K562 (cell line): ENCODE data around the gene ERFL. TPM values are rescaled to one million over a fixed set of nuclear protein-coding genes. Genes with fewer than 3 reads are reported as not detected.

ENCODE experiments used
- ATAC-seq: fragments of 200-7000 bp; cut with Tn5 transposase; 3 replicates; pipeline ENCODE4 v1.9.1; 2020; ENCODE audit warnings: moderate library complexity
- BruUV-seq: library from RNA; stranded (reverse); fragments of 400-500 nt; replicated peaks from 2 replicates; lab custom pipeline; 2021; lab: Mats Ljungman, UMichigan
- CTCF ChIA-PET: fragments of 300-600 bp; formaldehyde crosslinking; extraction: SDS; loops from one replicate; lab custom pipeline; 2021; ENCODE audit warnings: low intra/inter-chr PET ratio; lab: Yijun Ruan, JAX
- POLR2A ChIA-PET: fragments of 300-600, 350-650 bp; sonication (Branson Sonifier 250); formaldehyde crosslinking; extraction: SDS; loops from one replicate; lab custom pipeline; 2021; ENCODE audit warnings: antibody characterized with exemption, inconsistent platforms; lab: Yijun Ruan, JAX
- DNase-seq, 4 experiments: peaks; one replicate each; pipeline versions ENCODE4 v3.0.0 to v3.0.0-alpha.2; 2011 to 2018; ENCODE audit warnings: low spot score in 3 of 4, mixed read lengths in 3 of 4; ENCODE audit errors: extremely low read depth in 1 of 4
- FAIRE-seq: peaks from 2 replicates; lab custom pipeline; 2011; peaks lifted over from hg19 to GRCh38; lab: Jason Lieb, UNC
- H2AFZ ChIP-seq: 2 replicates; pipeline ENCODE4 v1.6.0; 2011; ENCODE audit warnings: low read depth, low read length, control low read depth, inconsistent platforms
- H3K27ac ChIP-seq: fragments of 200-600 bp; 3 replicates; pipeline ENCODE4 v1.8.0; 2011; ENCODE audit warnings: low read depth, mild to moderate bottlenecking, control low read depth, inconsistent platforms, low read length, moderate library complexity, mixed read lengths; ENCODE audit errors: extremely low read depth
- H3K27me3 ChIP-seq, 2 experiments: fragments of 300-600 bp in 1 of 2; 2 replicates in 1 of 2; 3 replicates in 1 of 2; pipeline versions ENCODE4 v1.6.0 to v1.8.0; 2011; ENCODE audit warnings: inconsistent platforms in 2 of 2, low read length in 2 of 2, mild to moderate bottlenecking in 1 of 2, mixed read lengths in 1 of 2, moderate library complexity in 1 of 2; ENCODE audit not compliant: control insufficient read depth in 2 of 2, insufficient read depth in 2 of 2
- H3K36me3 ChIP-seq: fragments of 300-600 bp; 3 replicates; pipeline ENCODE4 v1.8.0; 2011; ENCODE audit warnings: mild to moderate bottlenecking, low read length, inconsistent platforms; ENCODE audit not compliant: control insufficient read depth, insufficient read depth
- H3K4me1 ChIP-seq, 2 experiments: fragments of 200-600 bp in 1 of 2; replicated peaks in 1 of 2; 2 replicates in 1 of 2; 3 replicates in 1 of 2; pipeline versions ENCODE4 v1.5.1 to v1.8.0; 2011; ENCODE audit warnings: inconsistent platforms in 2 of 2, low read length in 2 of 2, mild to moderate bottlenecking in 1 of 2, mixed read lengths in 1 of 2, moderate library complexity in 1 of 2; ENCODE audit not compliant: control insufficient read depth in 2 of 2, insufficient read depth in 2 of 2
- H3K4me2 ChIP-seq: 2 replicates; pipeline ENCODE4 v1.6.1; 2011; ENCODE audit warnings: low read length, control low read depth, inconsistent platforms, mixed read lengths; ENCODE audit not compliant: insufficient read depth
- H3K4me3 ChIP-seq: fragments of 200-600 bp; sonication (generic), shearing (Covaris generic); 2 replicates; pipeline ENCODE4 v1.5.1; 2016; ENCODE audit warnings: control low read depth, inconsistent platforms
- H3K79me2 ChIP-seq: fragments of 200-600 bp; 3 replicates; pipeline ENCODE4 v1.8.0; 2011; ENCODE audit warnings: low read length, inconsistent platforms; ENCODE audit not compliant: control insufficient read depth, insufficient read depth
- H3K9ac ChIP-seq, 2 experiments: 2 replicates each; pipeline versions ENCODE4 v1.6.0 to v1.6.1; 2011; ENCODE audit warnings: low read depth in 2 of 2, low read length in 2 of 2, control low read depth in 1 of 2, inconsistent platforms in 1 of 2, mild to moderate bottlenecking in 1 of 2, mixed read lengths in 1 of 2; ENCODE audit not compliant: insufficient read depth in 1 of 2
- H3K9me1 ChIP-seq: one replicate; pipeline ENCODE4 v1.6.0; 2011; ENCODE audit warnings: inconsistent platforms, mild to moderate bottlenecking, low read length, moderate library complexity; ENCODE audit not compliant: control insufficient read depth, insufficient read depth
- H3K9me3 ChIP-seq: replicated peaks from 2 replicates; pipeline ENCODE4 v1.5.1; 2011; ENCODE audit warnings: low read depth, low read length, inconsistent platforms; ENCODE audit not compliant: control insufficient read depth, insufficient read depth
- H4K20me1 ChIP-seq: replicated peaks from 2 replicates; pipeline ENCODE4 v1.6.1; 2011; ENCODE audit warnings: low read length, inconsistent platforms, mixed read lengths; ENCODE audit not compliant: control insufficient read depth, insufficient read depth
- ARID4B ChIP-seq: sonication (generic); formaldehyde crosslinking; IDR thresholded peaks from 2 replicates; pipeline ENCODE4 v1.8.0; 2022; ENCODE audit warnings: mild to moderate bottlenecking, missing genetic modification reagents
- BMI1 ChIP-seq: fragments of 150-350 bp; IDR thresholded peaks from 2 replicates; pipeline ENCODE4 v1.6.1; 2014; ENCODE audit warnings: low read length
- EGR1 ChIP-seq: fragments of 450-650 bp; conservative IDR thresholded peaks from 2 replicates; pipeline ENCODE4 v1.6.1; 2017; ENCODE audit warnings: mild to moderate bottlenecking
- FOXJ2 ChIP-seq: fragments of 200-800 bp; sonication (Bioruptor generic); IDR thresholded peaks from 2 replicates; pipeline ENCODE4 v1.6.1; 2016; ENCODE audit warnings: missing genetic modification characterization, missing compliant biosample characterization
- KDM1A ChIP-seq, 2 experiments: fragments of 450-650 bp; IDR thresholded peaks; 2 replicates each; pipeline ENCODE4 v1.6.1; 2016; ENCODE audit warnings: mild to moderate bottlenecking in 2 of 2
- NFIC ChIP-seq: fragments of 450-650 bp; IDR thresholded peaks from 2 replicates; pipeline ENCODE4 v1.6.1; 2017; ENCODE audit warnings: mild to moderate bottlenecking, inconsistent platforms
- PHF21A ChIP-seq: fragments of 450-650 bp; IDR thresholded peaks from 2 replicates; pipeline ENCODE4 v1.6.1; 2017; ENCODE audit warnings: low read depth, borderline replicate concordance
- TFAP4 ChIP-seq: sonication (generic); formaldehyde crosslinking; IDR thresholded peaks from 2 replicates; pipeline ENCODE4 v1.8.0; 2022; ENCODE audit warnings: missing genetic modification reagents, mild to moderate bottlenecking, moderate library complexity, borderline replicate concordance
- ZBTB7A ChIP-seq: IDR thresholded peaks from 2 replicates; pipeline ENCODE4 v1.6.1; 2011; ENCODE audit warnings: low read depth, mild to moderate bottlenecking, low read length, moderate library complexity, borderline replicate concordance; ENCODE audit not compliant: control insufficient read depth
- ZNF561 ChIP-seq: fragments of 450-650 bp; formaldehyde crosslinking; conservative IDR thresholded peaks from 2 replicates; pipeline ENCODE4 v1.4.0; 2020; ENCODE audit warnings: mild to moderate bottlenecking, moderate library complexity
- WGBS: fragments of 100-300 bp; shearing (Covaris generic); methylation state at CpG from one replicate; pipeline ENCODE4 v1.1.6; 2016; ENCODE audit warnings: low coverage, mixed read lengths; ENCODE audit not compliant: insufficient coverage; ENCODE audit errors: missing lambda C conversion rate; 5-methylcytosine and 5-hydroxymethylcytosine counted together
- in situ Hi-C: fragments of 300-500 bp; cut with MboI; formaldehyde crosslinking; loops from 4 replicates; pipeline ENCODE4 v1.15.0; 2018; ENCODE audit warnings: inconsistent platforms, mixed read lengths
- intact Hi-C: fragments of 100-400 bp; cut with micrococcal nuclease; formaldehyde crosslinking; loops from 2 replicates; pipeline ENCODE4 v1.14.2; 2022
- polyA plus RNA-seq, 8 experiments: library from polyadenylated mRNA; depleted of rRNA in 4 of 8; stranded (reverse) in 5 of 8; unstranded in 3 of 8; fragments of >200 nt; fragmentation: Nextera tagmentation in 2 of 8; fragmentation: Illumina TruSeq in 1 of 8; extraction: Ambion mirVana in 2 of 8; extraction: Trizol in 1 of 8; gene quantifications; 2 replicates each; pipeline versions ENCODE4 v1.2.1 to v1.2.3, GENCODE V29; 2011 to 2014; ENCODE audit warnings: inconsistent platforms in 1 of 8, missing spikeins in 1 of 8
- total RNA-seq, 7 experiments: library from RNA; depleted of rRNA in 6 of 7; stranded (reverse); fragments of >200 nt in 6 of 7; fragmentation: Illumina TruSeq in 2 of 7; extraction: Trizol in 2 of 7; gene quantifications; 2 replicates each; pipeline versions ENCODE4 v1.2.1 to v1.2.3, GENCODE V29; 2011 to 2021; ENCODE audit warnings: low replicate concordance in 1 of 7
- TF ChIP-seq, protein P1 (sequence below): fragments of 450-650 bp; formaldehyde crosslinking; IDR thresholded peaks from 2 replicates; pipeline ENCODE4 v1.4.0; 2022; ENCODE audit warnings: mild to moderate bottlenecking, moderate library complexity

Gene ERFL
- total and polyA plus RNA-seq, 9 of the 15 experiments (the other 6 are each of a cell fraction or from before 2014, with no cell fraction given) = 0.07 to 0.75 (median 0.32) TPM; not detected in 4

DNA sequence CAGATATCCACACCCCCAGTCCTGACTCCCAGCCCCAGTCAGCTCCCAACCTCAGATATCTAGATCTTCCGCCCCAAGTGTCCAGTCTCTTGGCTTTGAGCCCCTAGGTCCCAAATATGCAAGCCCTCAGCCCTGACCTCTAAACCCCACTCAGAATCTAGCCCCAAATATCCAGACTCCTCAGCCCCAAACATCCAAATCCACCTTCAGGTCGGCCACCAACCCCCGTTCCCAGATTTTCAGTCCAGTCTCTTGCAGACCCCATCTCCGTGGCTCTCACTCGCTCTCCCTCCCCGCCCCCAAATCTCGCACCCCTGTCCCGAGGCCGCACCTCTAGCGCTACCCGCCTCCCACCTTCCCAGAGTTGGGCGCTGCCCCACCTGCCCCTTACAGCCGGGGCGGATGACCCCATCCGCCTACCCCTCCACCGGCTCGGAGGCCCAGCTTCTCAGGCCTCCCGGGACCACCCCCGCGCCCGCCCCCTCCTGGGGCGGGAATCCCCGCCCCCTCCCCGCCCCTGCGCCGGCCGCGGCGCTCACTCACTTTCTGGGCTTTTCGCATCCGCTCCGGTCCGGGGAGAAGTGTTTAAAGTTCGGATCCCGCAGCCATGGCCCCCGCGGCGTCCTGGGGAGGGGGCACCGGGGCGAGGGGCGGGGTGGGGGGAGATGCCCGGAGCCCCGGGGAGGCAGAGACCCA lies 604 bp downstream of the ERFL start:
- H3K4me1 ChIP-seq = peaks cover 30 to 53% of the 10 kb centered on the region in 2 experiments
- CTCF ChIA-PET = interaction anchor here (0.6 kb wide), 1 partner anchor 13 kb away, joined by 4 read pairs; no protein-coding TSS in a partner anchor
- POLR2A ChIA-PET = interaction anchor here (0.7 to 1.0 kb wide), 3 partner anchors 9 to 54 kb away, joined by 3 to 4 read pairs (median 3); no protein-coding TSS in a partner anchor
- H3K27me3 ChIP-seq = no peaks in the 10 kb centered on the region; a peak in 1 of 5 replicates
- DNase-seq = peak; percentile 51 to 79 (median 72)
- H3K4me2 ChIP-seq = peak overlapping the region; percentile 98
- peak; percentile 22; the same call in 1 of the 2 replicates for TF ChIP-seq PHF21A
- no peak for TF ChIP-seq BMI1
- no peak for TF ChIP-seq ZNF561 (CRISPR knock-in tag)
- TF ChIP-seq NFIC = 0 out of 2 replicates have a peak, but pooled peaks have one; percentile 11
- no peak for TF ChIP-seq FOXJ2
- TF ChIP-seq ARID4B (CRISPR knock-in tag) = 0 out of 2 replicates have a peak, but pooled peaks have one; percentile 4
- peak; percentile 67 for TF ChIP-seq EGR1
- TF ChIP-seq KDM1A (IDR thresholded peaks at IDR 0.05) = 0 out of 4 replicates have a peak, but pooled peaks of 1 of the 2 experiments have one; percentile 12
- TF ChIP-seq TFAP4 (CRISPR knock-in tag) = 0 out of 2 replicates have a peak, but pooled peaks have one; percentile 9
- TF ChIP-seq ZBTB7A = peak; percentile 23; the same call in 1 of the 2 replicates
- TF ChIP-seq, protein P1, sequence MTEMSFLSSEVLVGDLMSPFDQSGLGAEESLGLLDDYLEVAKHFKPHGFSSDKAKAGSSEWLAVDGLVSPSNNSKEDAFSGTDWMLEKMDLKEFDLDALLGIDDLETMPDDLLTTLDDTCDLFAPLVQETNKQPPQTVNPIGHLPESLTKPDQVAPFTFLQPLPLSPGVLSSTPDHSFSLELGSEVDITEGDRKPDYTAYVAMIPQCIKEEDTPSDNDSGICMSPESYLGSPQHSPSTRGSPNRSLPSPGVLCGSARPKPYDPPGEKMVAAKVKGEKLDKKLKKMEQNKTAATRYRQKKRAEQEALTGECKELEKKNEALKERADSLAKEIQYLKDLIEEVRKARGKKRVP (CRISPR knock-in tag) = no peak
- 5% methylated on average over 30 of the region's 43 CpGs for WGBS
- no peak overlapping the region for H3K27ac ChIP-seq
- no peaks in the 10 kb centered on the region for H3K36me3 ChIP-seq
- intact Hi-C loops (no loop called here), in situ Hi-C loops (no loop called here)
- H4K20me1 ChIP-seq = no peaks in the 10 kb centered on the region
- no TSS peak for BruUV-seq
- FAIRE-seq = no peak
- H3K4me3 ChIP-seq = peak overlapping the region; percentile 59
- no peaks in the 10 kb centered on the region for H3K9me3 ChIP-seq
- peak overlapping the region in 1 of 2 experiments; percentile 94; a peak in 2 of 4 replicates for H3K9ac ChIP-seq
- H3K9me1 ChIP-seq = no peaks in the 10 kb centered on the region
- H2AFZ ChIP-seq = peak overlapping the region; percentile 67; the same call in 1 of the 2 replicates
- ATAC-seq = peak; percentile 16
- peaks cover 8% of the 10 kb centered on the region; the same call in 2 of the 3 replicates for H3K79me2 ChIP-seq
